ENCODE measurements around the gene NEURL1.

Gene NEURL1

DNA sequence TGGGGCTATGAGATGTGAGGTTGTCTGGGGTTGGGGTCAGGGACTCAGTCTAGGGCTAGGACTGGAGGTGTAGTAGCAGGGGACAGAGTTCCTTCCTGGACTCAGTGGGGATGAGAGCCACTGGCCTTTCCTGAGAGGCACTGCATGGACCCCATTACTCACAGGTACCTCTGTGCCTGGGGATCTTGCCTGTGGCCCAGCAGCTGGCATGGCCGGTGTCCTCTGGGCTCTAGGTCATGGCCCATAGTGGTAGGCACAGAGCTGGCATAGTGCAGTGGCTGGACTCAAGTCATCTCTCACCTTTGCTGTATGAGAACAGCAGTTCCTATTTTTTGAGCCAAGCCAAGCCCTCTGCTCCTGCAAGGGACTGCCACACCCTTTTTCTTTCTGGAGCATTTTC is 51.9 kb downstream of the NEURL1 start:
- no peak for DNase-seq

DNA sequence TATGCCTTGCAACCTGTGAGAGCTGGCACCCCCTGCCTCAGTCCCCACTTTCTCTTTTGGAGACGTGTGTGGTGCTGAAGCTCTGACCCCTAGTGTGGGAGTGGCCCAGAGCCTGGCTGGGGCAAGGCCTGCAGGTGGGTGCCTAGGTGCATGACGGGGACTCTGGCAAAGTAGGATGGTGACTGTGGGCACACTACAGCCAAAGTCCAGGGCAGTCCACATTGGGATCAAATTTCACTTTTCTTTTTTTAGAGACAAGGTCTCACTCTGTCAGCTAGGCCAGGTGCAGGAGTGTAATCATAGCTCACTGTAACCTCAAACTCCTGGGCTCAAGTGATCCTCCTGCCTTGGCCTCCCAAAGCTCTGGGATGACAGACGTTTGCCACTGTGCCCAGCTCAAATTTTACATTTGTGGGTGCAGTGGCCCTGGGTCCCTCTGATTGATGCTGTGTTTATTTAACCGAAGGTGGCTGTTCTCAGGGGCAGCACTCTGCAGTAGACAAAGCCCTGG is 52.3 kb downstream of the NEURL1 start:
- no peak for DNase-seq

DNA sequence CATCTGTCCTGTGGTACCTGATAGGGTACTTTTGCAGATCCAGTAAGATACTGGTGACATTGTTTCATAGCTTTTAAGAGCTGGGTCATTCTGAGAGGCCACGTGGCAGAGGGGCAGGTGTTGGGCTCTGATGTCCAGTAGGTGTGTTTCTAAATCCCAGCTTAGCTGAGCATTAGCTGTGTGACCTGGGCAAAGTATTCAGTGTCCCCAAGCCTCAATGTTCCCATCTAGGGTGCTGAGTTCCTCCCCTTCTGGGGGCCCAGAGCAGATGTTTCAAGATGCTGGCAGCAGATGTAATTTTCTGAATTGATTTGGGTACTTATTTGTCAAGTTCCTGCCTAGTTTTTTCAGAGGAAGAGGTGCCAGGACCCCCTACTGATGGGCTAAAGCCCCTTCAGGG is 52.9 kb downstream of the NEURL1 start:
- DNase-seq: no peak

DNA sequence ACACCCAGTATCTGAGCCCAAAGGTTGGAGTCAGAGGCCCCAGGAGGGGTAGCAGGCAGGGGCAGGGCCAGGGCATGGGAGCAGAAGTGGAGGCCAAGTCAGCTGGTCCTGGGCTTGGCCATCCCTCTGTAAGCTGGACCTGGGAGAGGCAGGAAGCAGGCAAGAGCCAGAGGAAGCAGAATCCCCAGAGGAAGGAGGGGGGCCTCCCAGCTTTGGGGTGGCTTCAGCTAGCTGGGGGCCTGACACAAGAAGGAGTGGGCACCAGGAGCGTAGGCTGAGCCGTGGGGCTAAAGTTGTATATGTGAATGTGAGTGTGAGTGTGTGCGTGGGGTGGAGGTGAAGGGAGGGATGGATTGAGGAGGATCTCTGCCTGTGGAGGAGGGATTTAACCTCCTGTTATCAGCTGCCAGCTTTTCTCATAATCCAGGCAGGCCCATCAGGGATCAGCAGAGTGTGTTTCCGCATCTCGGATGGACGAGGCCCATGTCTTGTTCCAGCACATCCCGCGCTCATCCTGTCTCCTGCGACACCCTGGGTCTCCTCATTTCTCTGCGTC is 54.0 kb downstream of the NEURL1 start:
- DNase-seq: no peak

DNA sequence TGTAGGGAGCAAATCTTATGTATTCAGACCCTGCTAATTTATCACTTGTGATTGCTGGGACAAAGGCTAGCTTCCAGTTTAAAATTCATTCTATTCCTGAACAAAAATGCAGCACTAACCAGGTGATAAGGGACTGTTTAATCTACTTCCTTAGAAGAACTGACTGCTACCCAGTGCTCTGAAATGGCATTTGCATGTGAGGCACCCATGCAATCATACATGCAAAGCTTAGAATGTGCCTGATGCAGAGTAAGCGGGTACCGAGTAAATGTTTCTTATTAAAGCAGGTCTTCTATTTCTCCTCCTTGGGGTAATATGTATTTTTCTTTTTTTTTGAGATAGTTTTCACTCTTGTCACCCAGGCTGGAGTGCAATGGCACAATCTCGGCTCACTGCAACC is 54.5 kb downstream of the NEURL1 start:
- DNase-seq: no peak

DNA sequence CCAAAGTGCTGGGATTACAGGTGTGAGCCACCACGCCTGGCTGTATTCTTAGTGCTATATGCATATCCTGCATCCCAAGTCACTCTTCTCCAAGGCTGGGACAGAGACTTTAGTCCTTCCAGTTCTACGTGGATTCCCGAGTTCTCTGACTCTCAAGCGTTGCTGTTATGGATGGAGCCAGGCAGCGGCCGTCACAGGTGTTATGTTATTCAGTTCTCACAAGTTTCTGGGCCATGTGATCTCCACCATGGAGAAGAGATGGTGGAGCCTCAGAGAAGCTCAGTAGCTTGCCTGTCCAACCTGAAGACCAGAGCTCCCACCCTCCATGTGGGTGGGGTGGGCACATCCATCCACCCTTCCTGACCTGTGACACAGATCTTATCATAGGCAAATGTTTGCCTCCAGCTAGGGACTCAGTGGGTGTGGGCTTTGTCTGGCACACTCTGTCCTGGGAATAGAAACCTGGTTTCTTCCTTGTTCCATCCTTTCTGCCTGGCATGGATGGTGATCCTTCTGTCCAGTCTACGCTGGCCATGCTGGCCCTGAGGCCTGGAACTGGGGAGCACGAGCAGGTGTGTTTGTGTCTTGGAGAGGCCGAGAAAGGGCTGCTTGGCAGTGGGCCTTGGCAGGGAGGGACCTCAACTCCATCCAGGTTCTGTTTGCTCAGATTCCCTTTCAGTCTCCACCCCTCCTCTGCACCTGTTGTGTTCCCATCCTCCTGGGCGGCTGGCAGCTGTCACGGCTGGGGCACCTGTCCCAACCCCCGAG is 55.3 kb downstream of the NEURL1 start:
- no peak for DNase-seq

DNA sequence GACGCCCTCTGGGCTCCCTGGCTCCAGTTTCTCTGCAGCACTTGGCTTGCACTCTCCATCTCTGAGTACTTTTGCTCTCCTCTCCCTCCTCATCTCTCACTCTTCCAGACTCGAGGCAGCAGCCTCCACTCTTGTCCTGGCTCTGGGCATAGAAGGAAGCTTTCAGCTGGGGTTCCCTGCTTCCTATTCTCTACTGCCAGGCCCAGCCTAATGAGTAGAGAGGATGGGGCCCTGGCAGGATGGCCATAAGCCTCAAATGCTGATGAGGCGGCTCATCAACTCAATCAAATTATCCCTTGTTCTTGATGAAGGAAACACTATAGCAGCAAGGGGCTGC is 55.8 kb downstream of the NEURL1 start:
- no peak for DNase-seq

DNA sequence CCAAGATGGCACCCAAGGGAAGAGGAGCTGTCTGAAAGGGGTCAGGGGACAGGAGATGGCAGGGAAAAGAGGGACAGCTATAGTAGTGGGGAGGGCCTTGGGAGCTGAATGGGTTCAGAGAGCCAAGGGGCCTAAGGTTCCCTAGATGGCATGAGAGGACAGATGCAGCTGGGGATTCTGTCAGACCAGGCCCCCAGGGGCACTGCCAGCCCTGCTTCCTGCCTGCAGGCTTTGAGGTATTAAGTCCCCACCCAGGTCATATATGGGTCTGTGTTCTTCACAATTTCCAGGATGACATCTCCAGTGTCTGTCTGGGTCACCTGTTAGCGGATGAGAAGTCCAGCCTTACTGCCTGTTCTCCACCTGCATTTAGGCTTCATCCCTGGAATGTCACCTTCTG is 56.7 kb downstream of the NEURL1 start:
- no peak for DNase-seq

DNA sequence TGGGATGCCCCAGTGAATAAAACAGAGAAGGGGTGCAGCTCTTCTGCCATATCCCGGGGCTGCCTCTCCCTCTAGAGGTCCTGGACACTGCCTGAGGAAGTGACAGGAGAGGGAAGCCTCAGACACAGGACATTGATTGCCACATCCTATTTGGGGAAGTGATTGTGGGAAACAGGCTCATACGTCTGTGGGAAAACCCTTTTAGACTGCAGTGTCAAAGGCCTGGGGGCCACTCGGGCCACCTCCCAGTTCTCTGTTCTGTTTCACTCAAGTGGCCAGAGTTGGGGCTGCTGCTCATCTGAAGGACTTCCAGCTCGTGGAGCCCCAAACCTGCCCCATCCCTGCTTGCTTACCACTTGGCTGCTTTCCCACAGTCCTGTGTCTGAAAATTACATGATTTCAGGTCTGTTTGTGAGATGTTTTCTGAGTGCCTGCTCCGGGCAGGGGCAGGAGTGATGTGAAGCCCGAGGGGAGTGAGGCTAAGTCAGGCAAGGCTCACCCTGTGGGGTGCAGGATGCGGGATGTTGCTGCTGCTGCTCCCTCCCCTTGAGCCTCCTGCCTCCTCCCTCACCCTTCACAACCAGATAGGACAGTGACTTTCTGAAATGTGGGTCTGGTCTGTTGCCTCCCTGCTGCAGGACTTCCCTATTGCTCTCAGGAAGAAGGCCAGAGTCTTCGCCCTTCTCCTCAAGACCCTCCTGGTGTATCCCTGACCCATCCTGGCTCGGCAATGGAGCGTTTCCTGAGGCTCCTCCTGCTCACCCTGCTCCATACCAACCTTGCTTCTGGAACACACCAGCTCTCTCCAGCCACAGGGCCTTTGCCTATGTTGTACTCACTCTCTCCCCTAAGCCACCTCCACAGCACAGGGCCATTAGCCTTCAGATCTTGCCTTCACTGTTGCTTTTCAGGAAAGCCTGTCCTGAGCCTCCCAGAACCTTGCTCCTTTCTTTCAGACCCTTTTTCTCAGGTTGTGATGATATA is 58.4 kb downstream of the NEURL1 start:
- DNase-seq: no peak

DNA sequence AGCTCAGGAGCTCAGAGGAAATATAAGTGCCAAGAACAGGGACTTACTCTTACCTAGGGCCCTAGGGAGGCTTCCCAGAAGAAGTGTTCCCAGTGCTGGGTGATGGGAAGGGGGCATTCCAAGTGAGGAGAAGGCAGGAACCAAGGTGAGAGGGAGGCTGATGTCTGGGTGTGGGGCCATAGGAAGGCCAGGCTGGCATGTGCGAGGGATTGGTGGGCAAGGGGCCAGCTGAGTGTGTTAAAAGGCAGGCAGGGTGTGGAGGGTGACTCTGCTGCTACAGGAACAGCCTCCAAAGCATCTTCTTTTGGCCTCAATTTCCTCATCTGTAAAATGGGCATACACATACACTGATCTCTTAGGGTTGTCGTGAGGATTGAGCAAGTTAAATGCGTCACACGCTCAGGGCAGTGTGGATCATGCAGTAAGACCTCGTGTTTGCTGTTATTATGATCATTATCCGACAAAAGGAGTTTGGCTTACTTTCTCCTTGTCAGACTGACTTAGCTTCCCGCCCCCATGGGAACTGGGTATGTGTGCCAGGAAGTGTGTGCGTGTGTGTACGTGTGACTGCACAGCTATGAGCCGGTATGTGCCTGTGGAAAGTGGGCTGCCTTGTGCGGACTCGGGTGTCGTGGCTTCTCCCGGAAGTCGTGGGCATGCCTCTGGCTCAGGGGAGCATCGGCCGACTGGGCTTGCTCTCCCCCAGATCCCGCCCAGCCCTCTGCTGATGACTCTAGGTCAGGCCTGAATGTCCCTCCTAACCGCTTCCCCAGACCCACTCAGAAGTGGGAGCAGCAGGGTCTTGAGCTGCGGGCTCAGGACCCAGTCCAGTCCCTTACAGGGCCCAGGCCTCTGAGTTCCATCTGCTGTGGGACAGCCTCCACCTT is 59.6 kb downstream of the NEURL1 start:
- DNase-seq: peak in 1 of 56 donors; percentile 8

DNA sequence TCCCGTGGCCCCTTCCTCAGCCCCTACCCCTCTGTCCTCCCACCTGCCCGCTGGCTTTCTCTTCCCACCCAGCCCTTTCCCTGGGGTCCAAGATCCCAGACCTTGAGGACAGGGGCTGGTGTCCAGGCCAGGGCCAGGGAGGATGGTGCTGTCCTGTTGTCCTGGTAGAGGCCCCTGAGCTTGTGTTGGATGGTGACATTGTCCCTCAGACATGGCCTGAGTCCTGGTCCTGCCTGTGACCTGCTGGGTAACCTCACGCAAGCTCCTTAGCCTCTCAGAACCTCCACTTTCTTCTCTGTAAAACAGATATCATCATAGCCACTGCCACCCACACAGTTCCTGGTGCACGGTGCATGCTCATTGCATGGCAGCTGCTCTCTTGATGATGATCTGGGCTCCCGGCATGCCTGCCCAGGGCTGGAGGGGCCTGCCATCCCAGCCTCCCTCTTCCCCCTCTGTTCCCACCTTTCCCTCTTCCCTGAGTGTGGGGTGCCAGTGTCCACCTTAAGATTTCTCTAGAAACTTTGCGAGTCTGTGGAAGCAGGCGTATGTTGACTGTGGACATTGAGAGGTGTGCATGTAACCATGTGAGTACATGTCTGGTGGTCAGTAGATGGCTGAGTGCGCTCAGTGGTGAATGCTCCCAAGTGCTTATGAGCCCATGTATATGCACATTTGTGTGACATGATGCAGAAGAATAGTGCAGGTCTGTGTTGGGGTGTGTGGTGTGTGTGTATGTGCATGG is 60.4 kb downstream of the NEURL1 start:
- peak in 1 of 56 donors; percentile 10 for DNase-seq

DNA sequence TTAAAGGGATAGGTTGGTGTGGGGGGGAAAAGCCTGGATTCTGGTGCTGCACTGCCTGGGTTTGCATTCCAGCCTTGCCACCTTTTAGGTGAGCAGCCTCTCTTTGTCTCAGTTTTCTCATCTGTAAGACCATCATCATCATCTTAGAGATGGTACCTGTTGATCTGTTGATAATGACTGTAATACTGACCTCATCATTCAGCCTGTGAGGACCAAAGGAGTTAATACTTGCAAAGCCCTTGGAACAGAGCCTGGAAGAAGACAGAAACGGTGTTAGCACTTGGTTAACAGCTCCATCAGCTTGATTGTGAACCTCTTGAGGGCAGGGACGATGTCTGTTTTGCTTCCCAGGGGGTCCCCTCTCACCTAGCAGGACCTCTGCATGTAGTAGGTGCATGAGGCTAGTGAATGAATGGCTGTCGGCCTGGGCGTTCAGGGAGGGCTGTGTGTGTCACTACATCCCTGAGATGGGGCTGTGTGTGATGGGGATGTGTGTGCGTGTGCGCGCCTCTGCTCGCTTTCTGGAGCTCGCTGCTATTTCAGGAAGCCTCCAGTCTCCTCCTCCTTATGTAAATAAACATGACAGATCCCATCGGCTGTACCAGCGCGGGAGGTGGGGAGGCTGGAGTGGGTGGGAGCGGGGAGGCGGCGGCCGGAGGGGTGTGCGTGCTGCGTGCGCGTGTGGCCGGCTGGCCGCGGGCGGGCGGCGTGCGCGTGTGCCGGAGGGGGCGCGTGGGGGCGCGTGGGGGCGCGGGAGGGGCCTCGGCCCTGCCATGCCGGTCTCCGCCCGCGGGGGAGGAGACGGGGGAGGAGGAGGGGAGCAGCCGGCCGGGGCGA is 61.2 kb downstream of the NEURL1 start:
- DNase-seq: peak in 27 of 56 donors; percentile 16 to 72 (median 34)

DNA sequence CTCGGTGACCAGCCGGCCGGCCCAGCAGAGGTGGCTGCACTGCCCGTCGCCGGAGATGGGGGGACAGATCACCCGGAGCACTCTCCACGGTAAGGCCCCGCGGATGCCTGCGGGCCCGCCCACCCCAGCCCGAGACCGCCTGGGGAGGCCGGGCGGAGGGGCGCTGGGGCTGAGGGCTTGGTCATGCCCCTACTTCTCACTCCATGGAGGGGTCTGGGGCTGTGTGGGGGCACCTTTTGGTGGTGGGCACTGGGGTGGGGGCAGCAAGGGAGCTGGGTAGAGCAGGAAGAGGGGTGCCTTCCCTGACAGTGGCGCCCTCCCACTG is 61.8 kb downstream of the NEURL1 start:
- peak in 1 of 56 donors; percentile 44 for DNase-seq

DNA sequence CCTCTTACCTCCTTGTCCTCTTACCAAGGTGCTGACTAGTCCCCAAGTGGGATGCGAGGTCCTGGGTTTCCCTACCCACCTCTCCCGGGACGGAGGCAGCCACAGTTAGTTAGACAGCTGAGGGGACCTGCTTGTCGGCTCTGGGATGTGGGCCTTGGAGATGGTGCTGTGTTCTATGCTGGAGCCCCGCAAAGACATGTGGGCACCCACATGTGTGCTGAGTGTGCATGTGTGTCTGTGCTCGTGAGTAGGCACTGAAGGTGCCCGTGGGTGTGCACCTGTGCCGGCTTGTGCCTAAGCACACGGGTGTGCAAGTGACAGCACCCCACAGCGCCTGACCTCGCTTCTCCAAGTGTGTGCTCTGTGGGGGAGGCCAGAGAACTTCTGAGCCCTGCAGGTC is 62.2 kb downstream of the NEURL1 start:
- DNase-seq: peak in 6 of 56 donors; percentile 21 to 36 (median 23)

DNA sequence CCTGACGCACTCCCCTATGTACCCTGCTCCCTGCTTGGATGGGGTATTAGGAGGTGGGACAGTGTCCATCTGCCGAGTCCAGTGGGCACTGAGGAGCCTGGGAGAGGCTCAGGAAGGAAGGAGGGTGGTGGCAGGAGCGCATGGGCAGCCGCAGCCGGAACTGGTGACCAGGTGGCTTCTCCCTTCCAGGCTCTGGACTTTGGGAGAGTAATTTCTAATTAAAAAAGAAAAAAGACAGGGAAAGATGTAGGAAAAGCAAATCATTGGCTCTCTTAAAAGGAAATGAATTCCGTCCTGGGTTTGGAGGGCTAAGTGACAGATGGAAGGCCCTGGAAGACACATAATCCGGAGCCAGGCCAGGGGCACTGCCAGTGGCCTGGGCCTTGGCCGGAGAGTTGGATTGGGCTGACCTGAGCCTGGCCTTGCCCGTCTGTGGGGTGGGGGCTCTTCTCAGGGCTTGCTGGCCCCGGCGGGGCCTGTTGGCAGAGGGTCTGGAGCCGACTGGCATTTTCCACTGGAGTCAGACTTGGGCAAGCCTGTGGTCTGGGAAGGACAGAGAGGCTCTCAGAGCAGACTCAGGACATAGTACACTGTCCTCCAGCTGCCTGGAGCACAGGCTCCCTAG is 63.0 kb downstream of the NEURL1 start:
- DNase-seq: peak in 1 of 56 donors; percentile 20

DNA sequence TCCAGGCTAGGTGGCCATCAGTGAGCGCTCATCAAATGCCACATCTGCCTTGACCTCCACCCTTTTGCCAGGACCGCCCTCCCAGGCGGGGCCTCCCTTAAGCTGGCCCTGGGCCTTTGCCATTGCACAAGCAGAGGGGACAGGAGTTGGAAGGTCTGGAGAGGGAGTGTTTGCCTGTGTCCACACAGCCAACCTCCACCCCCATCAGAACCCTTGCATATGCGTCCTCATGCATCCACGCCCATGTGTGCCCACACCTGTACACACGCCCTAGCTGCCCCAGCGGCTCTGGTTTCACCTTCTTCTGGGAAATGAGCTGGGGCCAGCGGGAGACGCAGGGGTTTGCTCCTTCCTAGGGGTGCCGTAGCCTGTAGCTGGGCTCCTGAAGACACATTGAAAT is 64.0 kb downstream of the NEURL1 start:
- DNase-seq: no peak

DNA sequence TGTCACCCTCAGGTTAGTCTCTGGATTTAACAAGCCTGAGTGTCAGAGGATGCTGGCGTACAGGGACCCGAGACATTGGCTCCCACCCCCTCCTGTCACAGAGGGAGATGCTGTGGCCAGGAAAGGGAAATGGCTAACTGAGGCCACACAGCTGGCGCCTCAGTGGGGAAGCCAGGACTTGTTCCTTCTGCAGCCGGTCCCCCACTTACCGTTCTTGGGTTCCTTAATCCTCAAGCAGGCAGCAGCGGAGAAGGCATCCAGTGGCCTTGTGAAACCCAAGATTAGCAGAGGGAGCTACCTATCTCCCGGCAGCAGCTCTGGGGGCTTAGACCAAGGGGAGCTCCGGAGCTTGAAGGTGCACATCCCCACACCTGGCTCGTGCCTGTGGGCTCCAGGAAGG is 65.4 kb downstream of the NEURL1 start:
- no peak for DNase-seq

DNA sequence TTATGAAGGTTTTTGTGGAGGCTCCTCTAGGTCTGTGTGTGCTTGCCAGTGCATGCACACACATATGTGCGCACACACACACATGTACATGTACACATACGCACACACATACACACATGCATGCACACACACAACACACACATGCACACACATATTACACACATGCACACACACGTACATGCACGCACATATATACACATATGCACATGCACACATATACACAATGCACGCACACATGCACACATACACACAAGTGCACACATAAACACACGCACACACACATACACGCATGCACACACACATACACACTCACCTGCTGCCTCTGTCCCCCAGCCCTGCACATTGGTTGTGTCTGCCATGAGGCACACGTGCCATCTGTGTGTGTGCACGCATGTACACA is 66.3 kb downstream of the NEURL1 start:
- DNase-seq: no peak

DNA sequence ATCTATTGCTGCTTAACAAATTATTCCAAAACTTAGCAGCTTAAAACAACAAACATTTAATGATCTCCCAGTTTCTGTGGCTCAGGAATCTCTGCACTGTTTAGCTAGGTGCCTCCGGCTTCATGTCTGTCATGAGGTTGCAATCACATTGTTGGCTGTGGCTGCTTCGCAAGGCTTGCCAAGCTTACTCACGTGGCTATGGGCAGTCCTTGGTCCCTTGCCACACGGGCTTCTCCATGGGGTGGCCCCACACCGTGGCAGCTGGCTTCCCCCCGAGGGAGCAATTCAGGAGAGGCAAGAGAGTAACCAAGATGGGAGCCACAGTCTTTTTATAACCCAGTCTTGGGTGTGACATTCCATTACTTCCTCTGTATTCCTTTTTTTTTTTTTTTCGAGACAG is 67.4 kb downstream of the NEURL1 start:
- no peak for DNase-seq

All from amygdala (tissue), 56 donors.